ENCODE results near the gene ARMC7. TPM values are rescaled to one million over a fixed set of nuclear protein-coding genes. Genes with fewer than 3 reads are reported as not detected.

The ARMC7 gene
- total and polyA plus RNA-seq, 2 donors (not counting 1 experiment from before 2014, with no cell fraction given): 10.4 to 15.9 TPM

GRCh38 chr17:75063626-75064025 is 46.1 kb upstream of the ARMC7 start:
- DNase-seq: no peak
- Histone ChIP-seq H3K27me3 (replicated peaks in 1 of 4; ENCODE audit: control extremely low read depth in 1 of 4, control insufficient read depth in 3 of 4, insufficient read depth in 4 of 4, low read length in 3 of 4) (no peaks in the 10 kb centered on the region), H3K27ac (ENCODE audit: low read length in 2 of 2) (no peak overlapping the region), H2AFZ (ENCODE audit: insufficient read depth, low read depth, low read length, poor library complexity, severe bottlenecking) (no peak overlapping the region), H3K4me1 (ENCODE audit: control insufficient read depth in 2 of 2, insufficient read depth in 2 of 2, low read length in 2 of 2) (no peaks in the 10 kb centered on the region), H3K36me3 (replicated peaks in 1 of 2; ENCODE audit: control extremely low read depth in 1 of 2, control insufficient read depth in 1 of 2, extremely low read depth in 1 of 2, insufficient read depth in 2 of 2, low read length in 1 of 2) (peaks cover 0 to 54% of the 10 kb centered on the region in 2 experiments), H3K9me3 (ENCODE audit: control extremely low read depth in 1 of 3, control insufficient read depth in 2 of 3, insufficient read depth in 1 of 3, low read length in 2 of 3) (no peaks in the 10 kb centered on the region), H3K4me3 (ENCODE audit: control extremely low read depth in 1 of 5, extremely low read depth in 1 of 5, insufficient read depth in 1 of 5, low read depth in 2 of 5, low read length in 4 of 5) (no peak overlapping the region), H4K20me1 (ENCODE audit: control insufficient read depth, insufficient read depth, low read length, poor library complexity, severe bottlenecking) (no peaks in the 10 kb centered on the region), H3K79me2 (ENCODE audit: control insufficient read depth, insufficient read depth, low read length) (no peaks in the 10 kb centered on the region), H3K4me2 (replicated peaks; ENCODE audit: low read depth, low read length, poor library complexity, severe bottlenecking) (no peak overlapping the region), H3K9ac (ENCODE audit: low read length) (no peak overlapping the region)
- 94% methylated on average over 2 of the region's 3 CpGs for WGBS (ENCODE audit: insufficient coverage)
- Mint-ChIP-seq H3K4me1 (no peaks in the 10 kb centered on the region), H3K9me3 (ENCODE audit: insufficient read depth) (no peaks in the 10 kb centered on the region), H3K27me3 (no peaks in the 10 kb centered on the region), H3K4me3 (no peak overlapping the region), H3K27ac (no peak overlapping the region)
- ChIA-PET CTCF (interaction anchor here (1.1 kb wide), 1 partner anchor 104 kb away, joined by 3 read pairs; no protein-coding TSS in a partner anchor), POLR2A (interaction anchor here (0.6 kb wide), 1 partner anchor 1001 kb away, joined by 10 read pairs; no protein-coding TSS in a partner anchor)
- intact Hi-C loops (cut with micrococcal nuclease): no loop called here
- TF ChIP-seq CTCF (IDR thresholded peaks at IDR 0.05): no peak
- ATAC-seq (ENCODE audit: low read depth): no peak

GRCh38 chr17:75064040-75064439 is 45.7 kb upstream of the ARMC7 start:
- H3K27ac Mint-ChIP-seq: no peak overlapping the region
- Histone ChIP-seq H2AFZ (ENCODE audit: insufficient read depth, low read depth, low read length, poor library complexity, severe bottlenecking) (no peak overlapping the region), H3K27me3 (replicated peaks in 1 of 4; ENCODE audit: control extremely low read depth in 1 of 4, control insufficient read depth in 3 of 4, insufficient read depth in 4 of 4, low read length in 3 of 4) (no peaks in the 10 kb centered on the region), H3K4me2 (replicated peaks; ENCODE audit: low read depth, low read length, poor library complexity, severe bottlenecking) (no peak overlapping the region), H3K4me3 (ENCODE audit: control extremely low read depth in 1 of 5, extremely low read depth in 1 of 5, insufficient read depth in 1 of 5, low read depth in 2 of 5, low read length in 4 of 5) (no peak overlapping the region), H3K27ac (ENCODE audit: low read length in 2 of 2) (no peak overlapping the region), H3K36me3 (replicated peaks in 1 of 2; ENCODE audit: control extremely low read depth in 1 of 2, control insufficient read depth in 1 of 2, extremely low read depth in 1 of 2, insufficient read depth in 2 of 2, low read length in 1 of 2) (peaks cover 0 to 54% of the 10 kb centered on the region in 2 experiments), H3K4me1 (ENCODE audit: control insufficient read depth in 2 of 2, insufficient read depth in 2 of 2, low read length in 2 of 2) (no peaks in the 10 kb centered on the region), H3K79me2 (ENCODE audit: control insufficient read depth, insufficient read depth, low read length) (no peaks in the 10 kb centered on the region), H3K9ac (ENCODE audit: low read length) (no peak overlapping the region), H4K20me1 (ENCODE audit: control insufficient read depth, insufficient read depth, low read length, poor library complexity, severe bottlenecking) (no peaks in the 10 kb centered on the region), H3K9me3 (ENCODE audit: control extremely low read depth in 1 of 3, control insufficient read depth in 2 of 3, insufficient read depth in 1 of 3, low read length in 2 of 3) (no peaks in the 10 kb centered on the region)
- intact Hi-C loops (cut with micrococcal nuclease): no loop called here
- ATAC-seq (ENCODE audit: low read depth) (no peak), DNase-seq (no peak)
- H3K27me3 Mint-ChIP-seq: no peaks in the 10 kb centered on the region
- WGBS (ENCODE audit: insufficient coverage): 98% methylated on average over 11 of the region's 11 CpGs
- CTCF ChIA-PET: interaction anchor here (0.9 to 1.1 kb wide), 2 partner anchors 101 to 104 kb away, joined by 3 read pairs; no protein-coding TSS in a partner anchor
- no peaks in the 10 kb centered on the region for H3K9me3 Mint-ChIP-seq (ENCODE audit: insufficient read depth)
- TF ChIP-seq EZH2 (IDR thresholded peaks at IDR 0.05; ENCODE audit: borderline replicate concordance, insufficient read depth, low read depth, low read length, poor library complexity, severe bottlenecking) (no peak), CTCF (IDR thresholded peaks at IDR 0.05) (no peak)
- no peaks in the 10 kb centered on the region for H3K4me1 Mint-ChIP-seq
- POLR2A ChIA-PET: no interaction called here
- no peak overlapping the region for H3K4me3 Mint-ChIP-seq

Measured in B cell (primary cell).